HCT116 (cell line): ENCODE measurements around the gene TMEM87A. TPM values are rescaled to one million over a fixed set of nuclear protein-coding genes. Genes with fewer than 3 reads are reported as not detected.

Source experiments
- ATAC-seq: fragments of 200-7000 bp; cut with Tn5 transposase; 2 replicates; pipeline ENCODE4 v1.9.1; 2020; ENCODE audit warnings: mild to moderate bottlenecking, moderate library complexity
- BruUV-seq: library from RNA; stranded (reverse); fragments of 400-500 nt; replicated peaks from 2 replicates; lab custom pipeline; 2021; lab: Mats Ljungman, UMichigan
- CTCF ChIA-PET: fragments of 300-600 bp; sonication (Branson Sonifier 250); formaldehyde crosslinking; loops from one replicate; lab custom pipeline; 2021; ENCODE audit warnings: antibody characterized with exemption; lab: Charles Lee
- POLR2A ChIA-PET: fragments of 300-600, 350-600 bp; sonication (Branson Sonifier 250); formaldehyde crosslinking; loops from one replicate; lab custom pipeline; 2021; ENCODE audit warnings: antibody characterized with exemption; lab: Charles Lee
- RAD21 ChIA-PET, 2 experiments: fragments of 300-600 bp; sonication (Branson Sonifier 250); formaldehyde crosslinking; loops; one replicate each; lab custom pipeline; 2023; ENCODE audit warnings: low total read pairs in 2 of 2; ENCODE audit not compliant: uncharacterized antibody in 2 of 2, unreplicated experiment in 2 of 2, low non-redundant PET in 1 of 2; lab: Charles Lee
- DNase-seq: peaks from one replicate; pipeline ENCODE4 v3.0.0-alpha.2; 2010; ENCODE audit warnings: low read depth, low spot score
- H2AFZ ChIP-seq: fragments of 200-600 bp; shearing (Covaris generic), sonication (generic); 2 replicates; pipeline ENCODE4 v1.6.1; 2017; ENCODE audit warnings: low read depth, mixed run types, mixed read lengths, antibody characterized with exemption, low read length; ENCODE audit not compliant: poor library complexity, severe bottlenecking
- H3K27ac ChIP-seq: 2 replicates; pipeline ENCODE4 v1.5.1; 2012; ENCODE audit warnings: low read depth, low read length
- H3K27me3 ChIP-seq: fragments of 200-600 bp; sonication (generic); 2 replicates; pipeline ENCODE4 v1.6.1; 2016; ENCODE audit warnings: mixed run types, low read length, mixed read lengths; ENCODE audit not compliant: insufficient read depth
- H3K36me3 ChIP-seq, 2 experiments: fragments of 200-500 bp in 1 of 2; fragments of 200-600 bp in 1 of 2; sonication (Bioruptor generic) in 1 of 2; sonication (generic) in 1 of 2; 2 replicates each; pipeline versions ENCODE4 v1.5.1 to v1.6.1; 2014 to 2016; ENCODE audit warnings: low read length in 2 of 2, inconsistent platforms in 1 of 2, mixed read lengths in 1 of 2, mixed run types in 1 of 2; ENCODE audit not compliant: insufficient read depth in 2 of 2, control insufficient read depth in 1 of 2
- H3K4me1 ChIP-seq, 2 experiments: fragments of 200-600 bp in 1 of 2; sonication (generic) in 1 of 2; 2 replicates each; pipeline versions ENCODE4 v1.5.1 to v1.6.1; 2012 to 2017; ENCODE audit warnings: low read length in 2 of 2, inconsistent platforms in 1 of 2, mild to moderate bottlenecking in 1 of 2, mixed read lengths in 1 of 2, mixed run types in 1 of 2, moderate library complexity in 1 of 2; ENCODE audit not compliant: insufficient read depth in 2 of 2, control insufficient read depth in 1 of 2
- H3K4me2 ChIP-seq: fragments of 200-600 bp; sonication (generic); 2 replicates; pipeline ENCODE4 v1.6.1; 2017; ENCODE audit warnings: mixed run types, low read length, mixed read lengths
- H3K4me3 ChIP-seq, 2 experiments: fragments of 200-600 bp in 1 of 2; sonication (generic) in 1 of 2; replicated peaks in 1 of 2; 2 replicates each; pipeline ENCODE4 v1.5.1; 2011 to 2016; ENCODE audit warnings: low read length in 2 of 2, control low read depth in 1 of 2, low read depth in 1 of 2, mild to moderate bottlenecking in 1 of 2, mixed read lengths in 1 of 2, mixed run types in 1 of 2
- H3K79me2 ChIP-seq: fragments of 200-600 bp; sonication (generic); 2 replicates; pipeline ENCODE4 v1.6.1; 2017; ENCODE audit warnings: mild to moderate bottlenecking, mixed run types, low read length, moderate library complexity, mixed read lengths; ENCODE audit not compliant: insufficient read depth
- H3K9ac ChIP-seq: fragments of 200-600 bp; sonication (generic); 2 replicates; pipeline ENCODE4 v1.6.1; 2016; ENCODE audit warnings: low read length, mixed read lengths
- H3K9me2 ChIP-seq: fragments of 200-600 bp; sonication (generic), shearing (Covaris generic); 2 replicates; pipeline ENCODE4 v1.6.1; 2017; ENCODE audit warnings: mixed run types, mild to moderate bottlenecking, moderate library complexity; ENCODE audit not compliant: insufficient read depth
- H3K9me3 ChIP-seq, 2 experiments: fragments of 200-500 bp in 1 of 2; fragments of 200-600 bp in 1 of 2; sonication (Bioruptor generic) in 1 of 2; sonication (generic) in 1 of 2; 2 replicates each; pipeline ENCODE4 v1.6.1; 2014 to 2017; ENCODE audit warnings: low read length in 2 of 2, mixed read lengths in 2 of 2, inconsistent platforms in 1 of 2, low read depth in 1 of 2, mild to moderate bottlenecking in 1 of 2, mixed run types in 1 of 2, moderate library complexity in 1 of 2; ENCODE audit not compliant: control insufficient read depth in 1 of 2, insufficient read depth in 1 of 2
- H4K20me1 ChIP-seq: fragments of 200-600 bp; sonication (generic), shearing (Covaris generic); 2 replicates; pipeline ENCODE4 v1.6.1; 2017; ENCODE audit warnings: mixed run types, mild to moderate bottlenecking, moderate library complexity; ENCODE audit not compliant: insufficient read depth
- CEBPB ChIP-seq: IDR thresholded peaks from 2 replicates; pipeline ENCODE4 v1.6.1; 2012; ENCODE audit warnings: low read depth
- ELF1 ChIP-seq: IDR thresholded peaks from 2 replicates; pipeline ENCODE4 v1.6.1; 2012; ENCODE audit warnings: low read depth, borderline replicate concordance
- EZH2 ChIP-seq: fragments of 200-600 bp; sonication (generic); IDR thresholded peaks from 2 replicates; pipeline ENCODE4 v1.6.1; 2017; ENCODE audit warnings: antibody characterized with exemption, mixed run types
- EZH2phosphoT487 ChIP-seq: fragments of 200-600 bp; IDR thresholded peaks from 2 replicates; pipeline ENCODE4 v1.6.1; 2018; ENCODE audit warnings: antibody characterized with exemption, borderline replicate concordance
- FOSL1 ChIP-seq: IDR thresholded peaks from 2 replicates; pipeline ENCODE4 v1.6.1; 2012; ENCODE audit warnings: low read depth
- JUND ChIP-seq: IDR thresholded peaks from 2 replicates; pipeline ENCODE4 v1.6.1; 2012
- POLR2A ChIP-seq: IDR thresholded peaks from 2 replicates; pipeline ENCODE4 v1.7.0; 2011; ENCODE audit warnings: borderline replicate concordance; ENCODE audit not compliant: insufficient read depth, insufficient read length; ENCODE audit errors: extremely low read depth
- POLR2AphosphoS5 ChIP-seq: IDR thresholded peaks from 2 replicates; pipeline ENCODE4 v1.6.1; 2011; ENCODE audit warnings: mild to moderate bottlenecking, low read depth, low read length, moderate library complexity
- RAD21 ChIP-seq: IDR thresholded peaks from 2 replicates; pipeline ENCODE4 v1.6.1; 2012; ENCODE audit warnings: low read depth, mild to moderate bottlenecking
- SP1 ChIP-seq: IDR thresholded peaks from 2 replicates; pipeline ENCODE4 v1.6.1; 2012; ENCODE audit warnings: low read depth
- TCF7L2 ChIP-seq: IDR thresholded peaks from 2 replicates; pipeline ENCODE4 v1.7.0; 2011; ENCODE audit warnings: borderline replicate concordance, inconsistent platforms; ENCODE audit not compliant: insufficient read depth, insufficient read length; ENCODE audit errors: extremely low read depth
- YY1 ChIP-seq: IDR thresholded peaks from 2 replicates; pipeline ENCODE4 v1.6.1; 2011; ENCODE audit warnings: low read length, low read depth, moderate library complexity, mild to moderate bottlenecking; ENCODE audit not compliant: insufficient replicate concordance; ENCODE audit errors: extremely low read depth
- ZFX ChIP-seq: fragments of 450-650 bp; IDR thresholded peaks from 2 replicates; pipeline ENCODE4 v1.6.1; 2017
- ZNF274 ChIP-seq: fragments of 200-500 bp; sonication (Bioruptor generic); IDR thresholded peaks from 2 replicates; pipeline ENCODE4 v1.6.1; 2014; ENCODE audit warnings: mild to moderate bottlenecking, low read depth, low read length, inconsistent platforms
- intact Hi-C: fragments of 100-400 bp; cut with micrococcal nuclease; formaldehyde crosslinking; loops from 2 replicates; pipeline ENCODE4 v1.10.0; 2022
- total RNA-seq: library from RNA; stranded (reverse); gene quantifications from one replicate; pipeline ENCODE4 v1.2.1, GENCODE V29; 2021; ENCODE audit not compliant: unreplicated experiment
- TF ChIP-seq, protein P1 (sequence below): IDR thresholded peaks from 2 replicates; pipeline ENCODE4 v1.6.1; 2012; ENCODE audit warnings: low read depth
- TF ChIP-seq, protein P2 (sequence below): IDR thresholded peaks from 2 replicates; pipeline ENCODE4 v1.6.1; 2012
- TF ChIP-seq, protein P3 (sequence below): IDR thresholded peaks from 2 replicates; pipeline ENCODE4 v1.6.1; 2012
- TF ChIP-seq, protein P4 (sequence below): IDR thresholded peaks from 2 replicates; pipeline ENCODE4 v1.6.1; 2011; ENCODE audit warnings: mild to moderate bottlenecking, low read length, moderate library complexity; ENCODE audit not compliant: insufficient replicate concordance; ENCODE audit errors: extremely low read depth
- TF ChIP-seq, protein P5 (sequence below), 3 experiments: fragments of 200-600 bp in 1 of 3; sonication (generic) in 1 of 3; IDR thresholded peaks in 2 of 3; conservative IDR thresholded peaks in 1 of 3; 2 replicates each; pipeline ENCODE4 v1.5.1; 2012 to 2017; ENCODE audit warnings: low read depth in 2 of 3, low read length in 2 of 3, antibody characterized with exemption in 1 of 3, borderline replicate concordance in 1 of 3, control low read depth in 1 of 3, mild to moderate bottlenecking in 1 of 3, mixed read lengths in 1 of 3, mixed run types in 1 of 3, moderate library complexity in 1 of 3; ENCODE audit not compliant: insufficient read depth in 1 of 3

Gene TMEM87A
- total RNA-seq, 1 experiment from 2014 or later: 44.0 TPM

DNA sequence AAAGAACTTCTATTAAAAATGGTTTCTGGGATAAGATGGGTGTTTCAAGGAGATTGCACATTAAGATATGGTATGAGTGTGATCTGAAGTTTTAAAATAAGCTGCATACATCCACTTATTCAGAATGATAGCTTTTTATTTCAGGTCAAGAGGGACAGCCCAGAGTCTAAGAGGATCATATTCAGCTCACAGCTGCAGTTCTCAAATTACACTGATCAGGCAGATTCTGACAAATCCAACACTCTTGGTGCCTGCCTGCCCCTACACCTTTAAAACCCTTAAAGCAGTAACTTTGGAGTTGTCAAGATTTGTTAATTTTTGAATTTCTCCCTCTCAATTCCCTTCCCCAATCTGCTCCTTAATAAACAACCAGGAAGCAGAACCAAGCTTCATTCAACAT is 9.1 kb upstream of the TMEM87A start:
- no peak for TF ChIP-seq POLR2AphosphoS5
- no peak for TF ChIP-seq RAD21
- no peak for TF ChIP-seq TCF7L2
- TF ChIP-seq EZH2phosphoT487: no peak
- no peak for TF ChIP-seq CEBPB
- TF ChIP-seq, protein P1, sequence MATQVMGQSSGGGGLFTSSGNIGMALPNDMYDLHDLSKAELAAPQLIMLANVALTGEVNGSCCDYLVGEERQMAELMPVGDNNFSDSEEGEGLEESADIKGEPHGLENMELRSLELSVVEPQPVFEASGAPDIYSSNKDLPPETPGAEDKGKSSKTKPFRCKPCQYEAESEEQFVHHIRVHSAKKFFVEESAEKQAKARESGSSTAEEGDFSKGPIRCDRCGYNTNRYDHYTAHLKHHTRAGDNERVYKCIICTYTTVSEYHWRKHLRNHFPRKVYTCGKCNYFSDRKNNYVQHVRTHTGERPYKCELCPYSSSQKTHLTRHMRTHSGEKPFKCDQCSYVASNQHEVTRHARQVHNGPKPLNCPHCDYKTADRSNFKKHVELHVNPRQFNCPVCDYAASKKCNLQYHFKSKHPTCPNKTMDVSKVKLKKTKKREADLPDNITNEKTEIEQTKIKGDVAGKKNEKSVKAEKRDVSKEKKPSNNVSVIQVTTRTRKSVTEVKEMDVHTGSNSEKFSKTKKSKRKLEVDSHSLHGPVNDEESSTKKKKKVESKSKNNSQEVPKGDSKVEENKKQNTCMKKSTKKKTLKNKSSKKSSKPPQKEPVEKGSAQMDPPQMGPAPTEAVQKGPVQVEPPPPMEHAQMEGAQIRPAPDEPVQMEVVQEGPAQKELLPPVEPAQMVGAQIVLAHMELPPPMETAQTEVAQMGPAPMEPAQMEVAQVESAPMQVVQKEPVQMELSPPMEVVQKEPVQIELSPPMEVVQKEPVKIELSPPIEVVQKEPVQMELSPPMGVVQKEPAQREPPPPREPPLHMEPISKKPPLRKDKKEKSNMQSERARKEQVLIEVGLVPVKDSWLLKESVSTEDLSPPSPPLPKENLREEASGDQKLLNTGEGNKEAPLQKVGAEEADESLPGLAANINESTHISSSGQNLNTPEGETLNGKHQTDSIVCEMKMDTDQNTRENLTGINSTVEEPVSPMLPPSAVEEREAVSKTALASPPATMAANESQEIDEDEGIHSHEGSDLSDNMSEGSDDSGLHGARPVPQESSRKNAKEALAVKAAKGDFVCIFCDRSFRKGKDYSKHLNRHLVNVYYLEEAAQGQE: no peak
- TF ChIP-seq, protein P2, sequence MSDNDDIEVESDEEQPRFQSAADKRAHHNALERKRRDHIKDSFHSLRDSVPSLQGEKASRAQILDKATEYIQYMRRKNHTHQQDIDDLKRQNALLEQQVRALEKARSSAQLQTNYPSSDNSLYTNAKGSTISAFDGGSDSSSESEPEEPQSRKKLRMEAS: no peak
- TF ChIP-seq, protein P3, sequence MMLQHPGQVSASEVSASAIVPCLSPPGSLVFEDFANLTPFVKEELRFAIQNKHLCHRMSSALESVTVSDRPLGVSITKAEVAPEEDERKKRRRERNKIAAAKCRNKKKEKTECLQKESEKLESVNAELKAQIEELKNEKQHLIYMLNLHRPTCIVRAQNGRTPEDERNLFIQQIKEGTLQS: no peak
- TF ChIP-seq ZNF274: no peak
- no peak for TF ChIP-seq EZH2
- TF ChIP-seq, protein P4, sequence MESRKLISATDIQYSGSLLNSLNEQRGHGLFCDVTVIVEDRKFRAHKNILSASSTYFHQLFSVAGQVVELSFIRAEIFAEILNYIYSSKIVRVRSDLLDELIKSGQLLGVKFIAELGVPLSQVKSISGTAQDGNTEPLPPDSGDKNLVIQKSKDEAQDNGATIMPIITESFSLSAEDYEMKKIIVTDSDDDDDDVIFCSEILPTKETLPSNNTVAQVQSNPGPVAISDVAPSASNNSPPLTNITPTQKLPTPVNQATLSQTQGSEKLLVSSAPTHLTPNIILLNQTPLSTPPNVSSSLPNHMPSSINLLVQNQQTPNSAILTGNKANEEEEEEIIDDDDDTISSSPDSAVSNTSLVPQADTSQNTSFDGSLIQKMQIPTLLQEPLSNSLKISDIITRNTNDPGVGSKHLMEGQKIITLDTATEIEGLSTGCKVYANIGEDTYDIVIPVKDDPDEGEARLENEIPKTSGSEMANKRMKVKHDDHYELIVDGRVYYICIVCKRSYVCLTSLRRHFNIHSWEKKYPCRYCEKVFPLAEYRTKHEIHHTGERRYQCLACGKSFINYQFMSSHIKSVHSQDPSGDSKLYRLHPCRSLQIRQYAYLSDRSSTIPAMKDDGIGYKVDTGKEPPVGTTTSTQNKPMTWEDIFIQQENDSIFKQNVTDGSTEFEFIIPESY: no peak
- no peak for TF ChIP-seq ELF1
- TF ChIP-seq, protein P5, sequence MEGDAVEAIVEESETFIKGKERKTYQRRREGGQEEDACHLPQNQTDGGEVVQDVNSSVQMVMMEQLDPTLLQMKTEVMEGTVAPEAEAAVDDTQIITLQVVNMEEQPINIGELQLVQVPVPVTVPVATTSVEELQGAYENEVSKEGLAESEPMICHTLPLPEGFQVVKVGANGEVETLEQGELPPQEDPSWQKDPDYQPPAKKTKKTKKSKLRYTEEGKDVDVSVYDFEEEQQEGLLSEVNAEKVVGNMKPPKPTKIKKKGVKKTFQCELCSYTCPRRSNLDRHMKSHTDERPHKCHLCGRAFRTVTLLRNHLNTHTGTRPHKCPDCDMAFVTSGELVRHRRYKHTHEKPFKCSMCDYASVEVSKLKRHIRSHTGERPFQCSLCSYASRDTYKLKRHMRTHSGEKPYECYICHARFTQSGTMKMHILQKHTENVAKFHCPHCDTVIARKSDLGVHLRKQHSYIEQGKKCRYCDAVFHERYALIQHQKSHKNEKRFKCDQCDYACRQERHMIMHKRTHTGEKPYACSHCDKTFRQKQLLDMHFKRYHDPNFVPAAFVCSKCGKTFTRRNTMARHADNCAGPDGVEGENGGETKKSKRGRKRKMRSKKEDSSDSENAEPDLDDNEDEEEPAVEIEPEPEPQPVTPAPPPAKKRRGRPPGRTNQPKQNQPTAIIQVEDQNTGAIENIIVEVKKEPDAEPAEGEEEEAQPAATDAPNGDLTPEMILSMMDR (IDR thresholded peaks at IDR 0.05 in 2 of 3, conservative IDR thresholded peaks at IDR 0.05 in 1 of 3; ENCODE audit: borderline replicate concordance in 1 of 3, insufficient read depth in 1 of 3, low read depth in 2 of 3, low read length in 2 of 3): no peak
- TF ChIP-seq ZFX: no peak
- no peak for TF ChIP-seq FOSL1
- no peak for TF ChIP-seq POLR2A
- no peak for TF ChIP-seq JUND
- no peak for TF ChIP-seq SP1
- TF ChIP-seq YY1: no peak
- TF ChIP-seq, all 23 proteins: peak for 0
- Histone ChIP-seq H3K9me3 (no peaks in the 10 kb centered on the region), H4K20me1 (no peaks in the 10 kb centered on the region), H3K79me2 (no peaks in the 10 kb centered on the region), H3K36me3 (no peaks in the 10 kb centered on the region), H3K9me2 (no peaks in the 10 kb centered on the region), H3K4me2 (no peak overlapping the region), H3K27ac (no peak overlapping the region), H3K9ac (no peak overlapping the region), H2AFZ (no peak overlapping the region), H3K4me3 (no peak overlapping the region), H3K4me1 (no peaks in the 10 kb centered on the region), H3K27me3 (no peaks in the 10 kb centered on the region)
- ChIA-PET RAD21 (no interaction called here), POLR2A (interaction anchor here (0.6 to 1.9 kb wide), 2 partner anchors 9 to 27 kb away, joined by 5 to 6 read pairs; partner anchors contain the start of genes GANC and TMEM87A), CTCF (no interaction called here)
- BruUV-seq: no TSS peak
- intact Hi-C loops: no loop called here
- ATAC-seq (no peak), DNase-seq (no peak)
